Right lobe of liver (tissue), 4 donors: Measurements from ENCODE around the gene EPS8L1.

Experiments used
- CTCF ChIP-seq, 4 donors: fragments of 200-600 bp in 3 of 4; fragments of 450-650 bp in 1 of 4; IDR thresholded peaks; one replicate each; pipeline versions ENCODE4 v1.5.1 to v1.8.0; 2016 to 2022; ENCODE audit warnings: antibody characterized with exemption in 4 of 4, mild to moderate bottlenecking in 2 of 4
- POLR2A ChIP-seq: fragments of 450-650 bp; IDR thresholded peaks from one replicate; pipeline ENCODE4 v1.6.1; 2017; ENCODE audit warnings: antibody characterized with exemption, mild to moderate bottlenecking
- donor health status: DM: no; HTN: no; CAD: no.
- donor health status: DM: no; HTN: no; CAD: no.
- donor health status: DM: no; HTN: yes; CAD: no.

- TF ChIP-seq CTCF (IDR thresholded peaks at IDR 0.05) (no peak), POLR2A (no peak)
Measured at GRCh38 chr19:55041244-55041626, 34.4 kb upstream of the EPS8L1 start.
